Lung (tissue), 12 donors: ENCODE measurements around the gene SARS2. TPM values are rescaled to one million over a fixed set of nuclear protein-coding genes. Genes with fewer than 3 reads are reported as not detected.
"Not testable (repeated sequence)": the region's sequence is repeated elsewhere in the genome, so short reads cannot be mapped to it uniquely, and the experiment has no call there.

ENCODE experiments used
- ATAC-seq: fragments of 200-7000 bp; cut with Tn5 transposase; one replicate; pipeline ENCODE4 v1.9.1; 2020; ENCODE audit warnings: moderate number of reproducible peaks; ENCODE audit not compliant: insufficient read depth, low FRiP score
- DNase-seq, 3 donors: peaks; one replicate each; pipeline ENCODE4 v3.0.0-alpha.2; 2013 to 2017
- H3K27ac ChIP-seq, 2 donors: one replicate each; pipeline ENCODE4 v1.5.1; 2013; ENCODE audit warnings: mild to moderate bottlenecking in 2 of 2, moderate library complexity in 2 of 2, control low read depth in 1 of 2, inconsistent platforms in 1 of 2, low read depth in 1 of 2, low read length in 1 of 2
- H3K27me3 ChIP-seq, 3 donors: one replicate each; pipeline ENCODE4 v1.5.1; 2013; ENCODE audit warnings: low read length in 2 of 3; ENCODE audit not compliant: control insufficient read depth in 3 of 3, insufficient read depth in 3 of 3
- H3K36me3 ChIP-seq, 4 donors: one replicate each; pipeline ENCODE4 v1.5.1; 2013; ENCODE audit warnings: low read length in 4 of 4, mild to moderate bottlenecking in 1 of 4, moderate library complexity in 1 of 4; ENCODE audit not compliant: control insufficient read depth in 4 of 4, insufficient read depth in 4 of 4
- H3K4me1 ChIP-seq, 5 donors: one replicate each; pipeline ENCODE4 v1.5.1; 2013; ENCODE audit warnings: low read length in 5 of 5, mild to moderate bottlenecking in 2 of 5, moderate library complexity in 1 of 5; ENCODE audit not compliant: control insufficient read depth in 5 of 5, insufficient read depth in 5 of 5
- H3K4me3 ChIP-seq: one replicate; pipeline ENCODE4 v1.5.1; 2013; ENCODE audit warnings: mild to moderate bottlenecking, control low read depth, moderate library complexity
- H3K9ac ChIP-seq, 2 donors: one replicate each; pipeline ENCODE4 v1.5.1; 2013; ENCODE audit warnings: low read length in 2 of 2, control low read depth in 1 of 2; ENCODE audit not compliant: insufficient read depth in 1 of 2
- H3K9me3 ChIP-seq, 4 donors: one replicate each; pipeline ENCODE4 v1.5.1; 2013; ENCODE audit warnings: low read length in 3 of 4, mild to moderate bottlenecking in 1 of 4, moderate library complexity in 1 of 4; ENCODE audit not compliant: control insufficient read depth in 4 of 4, insufficient read depth in 3 of 4
- WGBS, 2 donors: extraction: QIAGEN DNeasy Blood & Tissue Kit; methylation state at CpG; one replicate each; pipeline ENCODE4 v1.1.7; 2013; 5-methylcytosine and 5-hydroxymethylcytosine counted together
- polyA plus RNA-seq, 2 donors: library from polyadenylated mRNA; stranded (reverse); fragments of 200-250 nt; gene quantifications; one replicate each; pipeline ENCODE4 v1.2.1, GENCODE V29; 2013
- total RNA-seq, 2 donors: library from RNA; depleted of rRNA in 1 of 2; stranded (reverse); fragments of >200 nt in 1 of 2; gene quantifications; one replicate each; pipeline ENCODE4 v1.2.1, GENCODE V29; 2014 to 2021
- TF ChIP-seq, protein P1 (sequence below): IDR thresholded peaks from 2 replicates; pipeline ENCODE4 v1.5.1; 2012; ENCODE audit warnings: mild to moderate bottlenecking; ENCODE audit errors: control extremely low read depth, extremely low read depth
- donor health status: control.
- donor health status: control.
- donor health status: Bipolar disorder and iron deficiency.
- donor health status: healthy.
- donor health status: DM: yes; HTN: yes; CAD: no.

The SARS2 gene
- total and polyA plus RNA-seq, 4 donors, result 14.3 to 34.6 (median 24.3) TPM

DNA sequence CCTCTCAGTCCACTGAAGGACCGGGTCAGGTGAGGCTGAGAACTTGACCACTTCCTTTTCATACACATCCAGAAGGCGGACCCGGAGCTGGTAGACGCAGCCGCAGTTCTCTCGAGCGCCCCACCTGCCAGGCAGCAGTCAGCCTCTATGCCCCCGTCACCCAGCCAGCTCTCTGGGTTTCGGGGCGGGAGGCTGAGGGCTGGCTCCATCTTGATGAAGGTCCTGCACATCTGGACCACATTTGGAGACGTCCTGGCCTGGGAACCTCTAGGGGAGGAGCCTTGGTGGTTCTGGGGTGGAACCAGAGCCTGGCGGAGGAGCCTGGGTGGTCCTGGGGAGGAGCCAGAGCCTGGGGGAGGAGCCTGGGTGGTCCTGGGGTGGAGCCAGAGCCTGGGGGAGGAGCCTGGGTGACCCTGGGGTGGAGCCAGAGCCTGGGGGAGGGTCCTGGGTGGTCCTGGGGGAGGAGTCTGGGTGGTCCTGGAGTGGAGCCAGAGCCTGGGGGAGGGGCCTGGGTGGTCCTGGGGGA, 14.5 kb upstream of the SARS2 start:
- Histone ChIP-seq H3K27me3 (no peaks in the 10 kb centered on the region), H3K36me3 (peaks cover 0 to 22% (median 12%) of the 10 kb centered on the region in 4 donors), H3K9ac (no peak overlapping the region), H3K4me3 (no peak overlapping the region), H3K9me3 (peaks cover 0 to 2% (median 0%) of the 10 kb centered on the region in 4 donors), H3K27ac (no peak overlapping the region), H3K4me1 (peaks cover 0 to 3% (median under 1%) of the 10 kb centered on the region in 5 donors)
- TF ChIP-seq, protein P1, sequence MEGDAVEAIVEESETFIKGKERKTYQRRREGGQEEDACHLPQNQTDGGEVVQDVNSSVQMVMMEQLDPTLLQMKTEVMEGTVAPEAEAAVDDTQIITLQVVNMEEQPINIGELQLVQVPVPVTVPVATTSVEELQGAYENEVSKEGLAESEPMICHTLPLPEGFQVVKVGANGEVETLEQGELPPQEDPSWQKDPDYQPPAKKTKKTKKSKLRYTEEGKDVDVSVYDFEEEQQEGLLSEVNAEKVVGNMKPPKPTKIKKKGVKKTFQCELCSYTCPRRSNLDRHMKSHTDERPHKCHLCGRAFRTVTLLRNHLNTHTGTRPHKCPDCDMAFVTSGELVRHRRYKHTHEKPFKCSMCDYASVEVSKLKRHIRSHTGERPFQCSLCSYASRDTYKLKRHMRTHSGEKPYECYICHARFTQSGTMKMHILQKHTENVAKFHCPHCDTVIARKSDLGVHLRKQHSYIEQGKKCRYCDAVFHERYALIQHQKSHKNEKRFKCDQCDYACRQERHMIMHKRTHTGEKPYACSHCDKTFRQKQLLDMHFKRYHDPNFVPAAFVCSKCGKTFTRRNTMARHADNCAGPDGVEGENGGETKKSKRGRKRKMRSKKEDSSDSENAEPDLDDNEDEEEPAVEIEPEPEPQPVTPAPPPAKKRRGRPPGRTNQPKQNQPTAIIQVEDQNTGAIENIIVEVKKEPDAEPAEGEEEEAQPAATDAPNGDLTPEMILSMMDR, result no peak
- no peak for DNase-seq
- ATAC-seq, result no peak
- WGBS, 2 donors, result 85 to 92% methylated on average over 12 of the region's 12 CpGs

DNA sequence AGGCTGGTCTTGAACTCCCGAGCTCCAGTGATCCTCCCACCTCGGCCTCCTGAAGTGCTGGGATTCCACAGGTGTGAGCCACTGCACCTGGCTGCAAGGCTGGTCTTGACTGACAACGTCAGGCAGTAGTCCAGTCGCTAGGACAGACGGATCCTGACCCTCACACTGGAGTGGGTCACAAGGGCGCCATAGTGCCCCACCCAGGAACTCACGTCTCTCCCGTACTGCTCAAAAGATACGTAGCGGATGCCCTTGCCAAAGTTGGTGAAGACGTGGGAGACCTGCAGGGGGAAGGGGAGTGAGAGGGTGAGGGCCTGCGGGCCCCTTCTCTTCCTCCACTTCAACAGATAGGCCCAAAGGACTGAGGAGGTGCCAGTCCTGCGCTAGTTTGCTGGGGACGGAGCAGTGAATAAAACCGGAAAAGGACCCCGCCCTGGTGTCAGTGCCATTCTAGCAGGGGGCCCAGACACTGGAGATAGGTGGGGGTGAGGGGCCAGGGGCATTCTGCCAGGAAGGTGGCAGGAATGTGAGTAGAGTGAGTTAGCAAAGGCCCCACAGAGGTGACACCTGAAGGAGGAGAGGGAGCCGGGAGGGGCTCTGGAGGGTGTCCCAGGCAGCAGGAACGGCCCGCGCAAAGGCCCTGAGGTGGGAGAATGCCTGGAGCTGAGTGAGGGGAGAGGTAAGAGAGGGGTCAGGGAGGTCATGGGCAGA, 12.1 kb upstream of the SARS2 start:
- H3K36me3 ChIP-seq, result peaks cover 0 to 20% (median 12%) of the 10 kb centered on the region in 4 donors
- no peaks in the 10 kb centered on the region for H3K27me3 ChIP-seq
- H3K9ac ChIP-seq, result no peak overlapping the region
- H3K9me3 ChIP-seq, result no peaks in the 10 kb centered on the region
- ATAC-seq (no peak), DNase-seq (no peak)
- WGBS, 2 donors, result 77 to 89% methylated on average over 20 of the region's 20 CpGs
- H3K27ac ChIP-seq, result no peak overlapping the region
- no peaks in the 10 kb centered on the region for H3K4me1 ChIP-seq
- TF ChIP-seq, protein P1, result no peak
- H3K4me3 ChIP-seq, result no peak overlapping the region

DNA sequence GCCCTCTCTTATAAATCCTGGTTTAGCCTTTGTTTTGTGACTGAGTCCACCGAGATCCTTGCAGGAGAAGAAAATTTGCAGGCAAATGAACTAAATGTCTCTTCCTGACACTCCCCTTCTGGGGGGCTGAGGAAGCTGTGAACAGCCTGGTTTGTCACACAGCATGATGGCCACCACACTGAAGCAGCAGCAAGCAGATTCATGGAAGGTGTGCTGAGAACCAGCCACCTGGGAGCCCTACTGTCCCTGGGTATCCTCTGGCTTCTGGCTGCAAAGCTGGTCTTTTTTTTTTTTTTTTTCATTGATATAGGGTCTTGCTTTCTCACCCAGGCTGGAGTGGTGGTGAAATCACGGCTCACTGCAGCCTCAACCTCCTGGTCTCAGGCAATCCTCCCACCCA, 11.4 kb upstream of the SARS2 start:
- Histone ChIP-seq H3K9ac (no peak overlapping the region), H3K4me3 (no peak overlapping the region), H3K36me3 (peaks cover 0 to 19% (median 11%) of the 10 kb centered on the region in 4 donors), H3K27me3 (no peaks in the 10 kb centered on the region), H3K27ac (no peak overlapping the region), H3K9me3 (no peaks in the 10 kb centered on the region), H3K4me1 (no peaks in the 10 kb centered on the region)
- ATAC-seq (no peak), DNase-seq (no peak)
- 85 to 90% methylated on average over 2 of the region's 2 CpGs for WGBS, 2 donors
- TF ChIP-seq, protein P1, result no peak

DNA sequence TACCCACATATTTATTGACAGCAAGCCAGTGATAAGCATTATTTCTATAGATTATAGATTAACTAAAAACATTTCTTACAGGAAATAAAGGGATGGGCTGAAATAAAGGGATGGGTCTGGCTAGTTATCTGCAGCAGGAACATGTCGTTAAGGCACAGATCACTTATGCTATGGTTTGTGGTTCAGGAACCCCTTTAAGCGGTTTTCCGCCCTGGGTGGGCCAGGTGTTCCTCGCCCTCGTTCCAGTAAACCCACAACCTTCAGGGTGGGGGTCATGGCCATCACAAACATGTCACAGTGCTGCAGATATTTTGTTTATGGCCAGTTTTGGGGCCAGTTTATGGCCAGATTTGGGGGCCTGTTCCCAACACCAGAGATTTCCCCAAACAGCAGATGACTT, 10.9 kb upstream of the SARS2 start:
- H3K9me3 ChIP-seq, H3K27me3 ChIP-seq, H3K9ac ChIP-seq, H3K4me3 ChIP-seq, H3K4me1 ChIP-seq, DNase-seq, H3K27ac ChIP-seq, ATAC-seq: not testable (repeated sequence)
- H3K36me3 ChIP-seq, result peaks cover 0 to 14% (median 8%) of the 10 kb centered on the region in 4 donors
- WGBS, 2 donors, result 76 to 80% methylated on average over 5 of the region's 5 CpGs
